OCI-LY1 (cell line): ENCODE data around the gene ZNF274.

Source experiments
- CTCF ChIP-seq: fragments of 200-600 bp; sonication (generic), shearing (Covaris generic); IDR thresholded peaks from 2 replicates; pipeline ENCODE4 v1.5.1; 2017; ENCODE audit warnings: mild to moderate bottlenecking, antibody characterized with exemption, low read length, moderate library complexity, mixed read lengths
- EZH2 ChIP-seq: fragments of 200-600 bp; sonication (generic), shearing (Covaris generic); IDR thresholded peaks from 2 replicates; pipeline ENCODE4 v1.8.0; 2017; ENCODE audit warnings: borderline replicate concordance, mixed run types, mild to moderate bottlenecking, antibody characterized with exemption, low read length, moderate library complexity, mixed read lengths

DNA sequence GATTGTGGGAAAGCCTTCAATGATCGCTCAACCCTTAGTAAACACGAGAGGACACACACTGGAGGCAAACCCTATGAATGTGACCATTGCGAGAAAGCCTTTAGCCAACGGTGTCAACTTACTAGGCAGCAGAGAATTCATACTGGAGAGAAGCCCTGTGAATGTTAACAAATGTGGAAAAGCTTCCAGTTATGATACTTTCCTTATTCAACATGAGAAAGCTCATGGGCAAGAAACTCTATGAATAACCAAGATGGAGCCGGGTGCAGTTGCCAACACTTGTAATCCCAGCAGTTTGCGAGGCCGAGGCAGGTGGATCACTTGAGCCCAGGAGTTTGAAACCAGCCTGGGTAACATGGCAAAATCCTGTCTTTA, 80.0 kb downstream of the ZNF274 start:
- TF ChIP-seq CTCF = no peak
- TF ChIP-seq EZH2 = no peak
